Stomach (tissue), 9 donors: ENCODE data around the gene MRPL51. TPM values are rescaled to one million over a fixed set of nuclear protein-coding genes. Genes with fewer than 3 reads are reported as not detected.

ENCODE experiments used
- DNase-seq, 2 donors: peaks; one replicate each; pipeline versions ENCODE4 v3.0.0 to v3.0.0-alpha.2; 2013 to 2019
- H3K27ac ChIP-seq, 5 donors: fragments of 200-600 bp in 4 of 5; sonication (generic) in 4 of 5; one replicate each; pipeline ENCODE4 v1.5.1; 2013 to 2019; ENCODE audit warnings: mild to moderate bottlenecking in 1 of 5, moderate library complexity in 1 of 5
- H3K27me3 ChIP-seq, 3 donors: fragments of 200-600 bp; sonication (generic); one replicate each; pipeline ENCODE4 v1.5.1; 2017 to 2019; ENCODE audit warnings: mixed run types in 1 of 3
- H3K36me3 ChIP-seq, 4 donors: fragments of 200-600 bp; sonication (generic); 1 replicate in 3 of 4; 2 replicates in 1 of 4; pipeline ENCODE4 v1.5.1; 2016 to 2019
- H3K4me1 ChIP-seq, 4 donors: fragments of 200-600 bp; sonication (generic); one replicate each; pipeline ENCODE4 v1.5.1; 2016 to 2019
- H3K4me3 ChIP-seq, 4 donors: fragments of 200-600 bp; sonication (generic) in 3 of 4; one replicate each; pipeline ENCODE4 v1.5.1; 2016 to 2019; ENCODE audit warnings: mild to moderate bottlenecking in 1 of 4
- H3K9me3 ChIP-seq, 4 donors: fragments of 200-600 bp; sonication (generic); one replicate each; pipeline ENCODE4 v1.5.1; 2016 to 2019
- EP300 ChIP-seq: sonication (generic); formaldehyde crosslinking; IDR thresholded peaks from one replicate; pipeline ENCODE4 v1.6.1; 2017; ENCODE audit warnings: antibody characterized with exemption
- POLR2A ChIP-seq, 4 donors: fragments of 450-650 bp; IDR thresholded peaks; one replicate each; pipeline ENCODE4 v1.6.1; 2016; ENCODE audit warnings: antibody characterized with exemption in 4 of 4, control low read depth in 2 of 4, mild to moderate bottlenecking in 1 of 4, moderate library complexity in 1 of 4
- POLR2AphosphoS5 ChIP-seq, 3 donors: sonication (generic); formaldehyde crosslinking; IDR thresholded peaks; one replicate each; pipeline ENCODE4 v1.6.1; 2016; ENCODE audit warnings: antibody characterized with exemption in 3 of 3
- WGBS, 5 donors: extraction: QIAGEN DNeasy Blood & Tissue Kit in 3 of 5; methylation state at CpG; one replicate each; pipeline versions ENCODE4 v1.1.5 to v1.1.7; 2013 to 2018; 5-methylcytosine and 5-hydroxymethylcytosine counted together
- intact Hi-C: fragments of 100-400 bp; cut with DNase I; formaldehyde crosslinking; loops from one replicate; pipeline ENCODE4 v1.15.1; 2023; ENCODE audit warnings: low total_unique reads
- polyA plus RNA-seq, 3 donors: library from polyadenylated mRNA; stranded (reverse); fragments of 200-250 nt; gene quantifications; one replicate each; pipeline ENCODE4 v1.2.3, GENCODE V29; 2013
- total RNA-seq, 5 donors: library from RNA; depleted of rRNA; stranded (reverse); fragments of >200 nt; gene quantifications; one replicate each; pipeline versions ENCODE4 v1.1.0 to v1.2.3, GENCODE V29; 2014 to 2016
- TF ChIP-seq, protein P1 (sequence below), 7 experiments: fragments of 450-650 bp in 4 of 7; fragments of 200-600 bp in 3 of 7; sonication (generic) in 3 of 7; IDR thresholded peaks; one replicate each; pipeline ENCODE4 v1.5.1; 2016 to 2019; ENCODE audit warnings: antibody characterized with exemption in 7 of 7, control low read depth in 2 of 7, mild to moderate bottlenecking in 1 of 7
- donor health status: healthy with polysubstance abuse.
- donor health status: Bipolar disorder and iron deficiency.
- donor health status: healthy.

The MRPL51 gene
- total and polyA plus RNA-seq, 8 donors = 26.8 to 146 (median 88.4) TPM

DNA sequence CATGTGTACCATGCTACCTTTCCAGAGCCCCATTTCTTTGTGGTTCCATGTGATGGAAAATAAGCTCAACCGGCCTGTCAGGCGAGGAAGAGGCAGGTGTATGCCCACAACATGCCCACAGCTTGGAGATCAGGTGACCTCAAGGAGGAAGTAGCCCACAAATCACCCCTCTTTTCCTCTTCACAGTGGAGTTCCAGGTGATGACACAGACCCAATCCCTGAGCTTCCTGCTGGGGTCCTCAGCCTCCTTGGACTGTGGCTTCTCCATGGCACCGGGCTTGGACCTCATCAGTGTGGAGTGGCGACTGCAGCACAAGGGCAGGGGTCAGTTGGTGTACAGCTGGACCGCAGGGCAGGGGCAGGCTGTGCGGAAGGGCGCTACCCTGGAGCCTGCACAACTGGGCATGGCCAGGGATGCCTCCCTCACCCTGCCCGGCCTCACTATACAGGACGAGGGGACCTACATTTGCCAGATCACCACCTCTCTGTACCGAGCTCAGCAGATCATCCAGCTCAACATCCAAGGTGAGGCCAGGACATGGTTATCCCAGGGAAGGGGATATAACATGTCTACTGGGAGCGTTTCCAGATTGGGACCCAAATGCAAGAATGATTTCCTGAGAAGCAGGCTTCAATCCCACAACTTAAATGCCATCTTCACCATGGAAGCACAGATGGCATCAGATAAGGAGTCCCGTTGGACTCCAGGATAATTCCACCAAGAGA is 35.7 kb downstream of the MRPL51 start:
- Histone ChIP-seq H3K27me3 (no peaks in the 10 kb centered on the region), H3K4me3 (no peak overlapping the region), H3K36me3 (peaks cover 68 to 90% (median 87%) of the 10 kb centered on the region in 4 donors), H3K9me3 (no peaks in the 10 kb centered on the region), H3K27ac (no peak overlapping the region), H3K4me1 (peaks cover 9 to 41% (median 24%) of the 10 kb centered on the region in 4 donors)
- intact Hi-C loops = no loop called here
- TF ChIP-seq POLR2A (IDR thresholded peaks at IDR 0.05) (no peak), POLR2AphosphoS5 (IDR thresholded peaks at IDR 0.05) (no peak), EP300 (no peak)
- TF ChIP-seq, protein P1, sequence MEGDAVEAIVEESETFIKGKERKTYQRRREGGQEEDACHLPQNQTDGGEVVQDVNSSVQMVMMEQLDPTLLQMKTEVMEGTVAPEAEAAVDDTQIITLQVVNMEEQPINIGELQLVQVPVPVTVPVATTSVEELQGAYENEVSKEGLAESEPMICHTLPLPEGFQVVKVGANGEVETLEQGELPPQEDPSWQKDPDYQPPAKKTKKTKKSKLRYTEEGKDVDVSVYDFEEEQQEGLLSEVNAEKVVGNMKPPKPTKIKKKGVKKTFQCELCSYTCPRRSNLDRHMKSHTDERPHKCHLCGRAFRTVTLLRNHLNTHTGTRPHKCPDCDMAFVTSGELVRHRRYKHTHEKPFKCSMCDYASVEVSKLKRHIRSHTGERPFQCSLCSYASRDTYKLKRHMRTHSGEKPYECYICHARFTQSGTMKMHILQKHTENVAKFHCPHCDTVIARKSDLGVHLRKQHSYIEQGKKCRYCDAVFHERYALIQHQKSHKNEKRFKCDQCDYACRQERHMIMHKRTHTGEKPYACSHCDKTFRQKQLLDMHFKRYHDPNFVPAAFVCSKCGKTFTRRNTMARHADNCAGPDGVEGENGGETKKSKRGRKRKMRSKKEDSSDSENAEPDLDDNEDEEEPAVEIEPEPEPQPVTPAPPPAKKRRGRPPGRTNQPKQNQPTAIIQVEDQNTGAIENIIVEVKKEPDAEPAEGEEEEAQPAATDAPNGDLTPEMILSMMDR (IDR thresholded peaks at IDR 0.05) = no peak
- WGBS, 5 donors = 86 to 92% (median 89%) methylated on average over 10 to 12 of the region's 12 CpGs
- no peak for DNase-seq

DNA sequence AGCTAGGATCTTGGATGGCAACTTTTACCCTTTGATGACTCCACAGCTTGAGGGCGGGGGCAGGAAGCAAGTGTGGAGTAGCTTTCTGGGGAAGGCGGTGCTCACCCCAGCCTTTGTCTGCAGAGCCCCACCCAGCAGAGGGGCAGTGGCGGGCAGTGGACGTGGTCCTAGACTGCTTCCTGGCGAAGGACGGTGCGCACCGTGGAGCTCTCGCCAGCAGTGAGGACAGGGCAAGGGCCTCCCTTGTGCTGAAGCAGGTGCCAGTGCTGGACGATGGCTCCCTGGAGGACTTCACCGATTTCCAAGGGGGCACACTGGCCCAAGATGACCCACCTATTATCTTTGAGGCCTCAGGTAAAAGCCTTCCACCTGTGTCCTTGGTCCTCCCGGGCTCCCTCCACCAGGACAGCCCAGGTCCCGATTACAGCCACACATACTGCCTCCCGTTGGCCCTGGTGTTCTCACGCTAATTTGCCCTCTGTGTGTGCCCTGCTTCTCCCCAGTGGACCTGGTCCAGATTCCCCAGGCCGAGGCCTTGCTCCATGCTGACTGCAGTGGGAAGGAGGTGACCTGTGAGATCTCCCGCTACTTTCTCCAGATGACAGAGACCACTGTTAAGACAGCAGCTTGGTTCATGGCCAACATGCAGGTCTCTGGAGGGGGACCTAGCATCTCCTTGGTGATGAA is 40.0 kb downstream of the MRPL51 start:
- Histone ChIP-seq H3K4me3 (peak overlapping the region; percentile 62 to 73 (median 66)), H3K9me3 (no peaks in the 10 kb centered on the region), H3K27ac (peak overlapping the region; percentile 89 to 98 (median 97)), H3K27me3 (no peaks in the 10 kb centered on the region), H3K36me3 (peaks cover 29 to 49% (median 46%) of the 10 kb centered on the region in 4 donors), H3K4me1 (peaks cover 20 to 49% (median 39%) of the 10 kb centered on the region in 4 donors)
- intact Hi-C loops = no loop called here
- DNase-seq = peak; percentile 52 to 76
- WGBS, 5 donors = 11 to 42% (median 25%) methylated on average over 7 to 17 of the region's 17 CpGs
- TF ChIP-seq POLR2AphosphoS5 (IDR thresholded peaks at IDR 0.05) (peak in 2 of 3 donors; percentile 45 to 69), POLR2A (IDR thresholded peaks at IDR 0.05) (no peak)

DNA sequence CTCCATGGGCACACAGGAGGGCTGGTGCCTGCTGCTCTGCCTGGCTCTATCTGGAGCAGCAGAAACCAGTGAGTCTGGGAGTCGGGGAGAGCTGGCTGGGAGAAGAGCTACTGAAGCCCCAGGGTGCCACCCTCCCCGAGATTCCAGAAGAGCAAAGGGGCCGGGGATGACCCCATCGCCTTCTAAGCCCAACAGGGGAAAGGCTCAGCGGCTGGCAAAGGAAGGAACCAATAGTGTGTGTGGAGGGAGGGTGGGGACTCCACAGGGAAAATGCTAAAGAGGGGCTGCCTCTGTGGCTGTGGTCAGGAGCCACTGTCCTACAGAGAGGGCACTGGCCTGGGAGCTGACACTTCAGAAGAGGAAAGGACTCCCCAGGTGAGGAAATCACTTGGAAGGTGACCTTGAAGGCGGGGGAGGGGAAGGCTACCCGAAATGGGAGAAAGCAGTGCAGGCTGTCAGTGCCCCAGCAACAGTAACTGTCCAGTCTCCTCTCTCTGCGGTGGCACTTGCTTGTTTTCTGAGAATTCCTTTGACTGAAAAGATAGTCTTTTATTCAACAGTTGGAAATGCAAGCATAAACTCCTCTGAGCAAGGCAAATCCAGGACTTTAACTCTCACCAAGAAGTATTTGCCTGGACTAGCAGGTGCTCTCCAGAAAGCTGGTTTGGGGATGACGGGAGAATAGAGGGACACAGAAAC is 40.7 kb downstream of the MRPL51 start:
- Histone ChIP-seq H3K27me3 (no peaks in the 10 kb centered on the region), H3K4me3 (peak overlapping the region; percentile 62 to 73 (median 66)), H3K36me3 (peaks cover 22 to 49% (median 45%) of the 10 kb centered on the region in 4 donors), H3K27ac (peak overlapping the region; percentile 89 to 98 (median 97)), H3K4me1 (peaks cover 20 to 49% (median 39%) of the 10 kb centered on the region in 4 donors), H3K9me3 (no peaks in the 10 kb centered on the region)
- peak; percentile 50 to 72 for DNase-seq
- WGBS, 5 donors = 2 to 4% (median 4%) methylated on average over 9 of the region's 9 CpGs
- TF ChIP-seq POLR2AphosphoS5 (IDR thresholded peaks at IDR 0.05) = no peak
- TF ChIP-seq POLR2A (IDR thresholded peaks at IDR 0.05) = no peak
- no peak for TF ChIP-seq EP300
- TF ChIP-seq, protein P1 (IDR thresholded peaks at IDR 0.05) = no peak
- intact Hi-C loops = no loop called here

DNA sequence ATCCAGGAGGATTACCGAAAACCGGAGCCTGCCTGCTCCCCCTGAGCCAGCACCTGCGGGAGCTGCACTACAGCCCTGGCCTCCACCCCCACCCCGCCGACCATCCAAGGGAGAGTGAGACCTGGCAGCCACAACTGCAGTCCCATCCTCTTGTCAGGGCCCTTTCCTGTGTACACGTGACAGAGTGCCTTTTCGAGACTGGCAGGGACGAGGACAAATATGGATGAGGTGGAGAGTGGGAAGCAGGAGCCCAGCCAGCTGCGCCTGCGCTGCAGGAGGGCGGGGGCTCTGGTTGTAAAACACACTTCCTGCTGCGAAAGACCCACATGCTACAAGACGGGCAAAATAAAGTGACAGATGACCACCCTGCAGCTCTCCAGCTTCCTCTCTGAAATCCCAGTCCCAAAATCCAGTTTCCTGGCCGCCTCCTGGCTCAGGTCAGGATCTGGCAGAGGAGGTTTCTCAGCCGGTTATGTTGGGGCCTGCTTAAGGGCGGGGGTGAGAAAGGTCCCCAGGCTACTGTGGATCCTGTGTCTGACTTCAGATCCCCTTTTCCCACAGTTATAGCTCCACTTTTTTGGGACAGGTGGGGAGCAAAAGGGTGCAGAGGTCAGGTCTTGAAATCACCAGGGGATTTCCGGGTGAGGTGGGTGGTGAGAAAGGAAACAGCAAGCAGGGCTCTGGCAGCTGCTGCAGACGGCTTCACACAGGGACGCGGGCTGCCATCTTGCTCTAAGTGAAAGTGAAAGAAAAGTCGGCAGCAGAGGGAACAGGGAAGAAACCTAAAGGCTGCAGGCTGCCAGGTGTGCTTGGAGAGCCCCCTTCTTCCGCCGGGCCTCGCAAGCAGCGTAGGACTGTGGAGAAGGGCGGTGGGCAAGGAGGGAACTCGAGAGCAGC is 41.5 kb downstream of the MRPL51 start, which contains the start of gene TAPBPL:
Gene TAPBPL, plus strand, starts transcription at position 695 of the 897 bp plus-strand sequence. CDS start 207 bp downstream, outside the sequence.
- Histone ChIP-seq H3K4me1 (peaks cover 20 to 49% (median 39%) of the 10 kb centered on the region in 4 donors), H3K4me3 (peak within 1 kb of the TSS; percentile 62 to 73 (median 66)), H3K27me3 (no peaks in the 10 kb centered on the region), H3K27ac (peak within 1 kb of the TSS; percentile 89 to 98 (median 97)), H3K36me3 (peaks cover 14 to 48% (median 45%) of the 10 kb centered on the region in 4 donors), H3K9me3 (no peaks in the 10 kb centered on the region)
- intact Hi-C loops = no loop called here
- peak; percentile 81 to 95 for DNase-seq
- TF ChIP-seq POLR2AphosphoS5 (IDR thresholded peaks at IDR 0.05) (peak; percentile 58 to 89 (median 77)), POLR2A (IDR thresholded peaks at IDR 0.05) (no peak)
- TF ChIP-seq, protein P1 (IDR thresholded peaks at IDR 0.05) = no peak
- WGBS, 5 donors = 0 to 2% (median 1%) methylated on average over 25 to 27 of the region's 27 CpGs
